Fibroblast of mammary gland (primary cell): ENCODE measurements around the gene TMEM147.
A peak's percentile ranks its signal among the peaks of the same experiment; 100 is the strongest.

Experiments used
- DNase-seq: peaks from one replicate; pipeline ENCODE4 v3.0.0-alpha.2; 2010; ENCODE audit warnings: low read depth
- H3K4me3 ChIP-seq: 2 replicates; pipeline ENCODE4 v1.5.1; 2011; ENCODE audit warnings: low read depth, mild to moderate bottlenecking, low read length, moderate library complexity; ENCODE audit not compliant: control insufficient read depth
- CTCF ChIP-seq: conservative IDR thresholded peaks from 2 replicates; pipeline ENCODE4 v1.5.1; 2011; ENCODE audit warnings: low read depth, low read length, inconsistent platforms; ENCODE audit not compliant: control insufficient read depth, insufficient read depth

Gene TMEM147

GRCh38 chr19:35525873-35526272, 19.6 kb upstream of the TMEM147 start:
- DNase-seq, result no peak
- no peak for TF ChIP-seq CTCF
- no peak overlapping the region for H3K4me3 ChIP-seq

- DNase-seq, result peak; percentile 93
- H3K4me3 ChIP-seq, result no peak within 1 kb of the TSS
- no peak for TF ChIP-seq CTCF
Measured at GRCh38 chr19:35528218-35529038, 17.0 kb upstream of the TMEM147 start, which contains the start of gene SBSN. Gene SBSN, minus strand, starts transcription at chr19:35528311. Its CDS starts 30 bp downstream, at chr19:35528281.

GRCh38 chr19:35529241-35530218, 15.9 kb upstream of the TMEM147 start:
- DNase-seq, result no peak
- no peak for TF ChIP-seq CTCF
- H3K4me3 ChIP-seq, result no peak overlapping the region

- TF ChIP-seq CTCF, result no peak
- no peak overlapping the region for H3K4me3 ChIP-seq
- DNase-seq, result no peak
Measured at GRCh38 chr19:35531291-35531690, 14.1 kb upstream of the TMEM147 start.

GRCh38 chr19:35533201-35533821, 12.1 kb upstream of the TMEM147 start, which contains the start of gene GAPDHS:
Gene GAPDHS, plus strand, starts transcription at chr19:35533456. Its CDS starts 72 bp downstream, at chr19:35533528.
- H3K4me3 ChIP-seq, result no peak within 1 kb of the TSS
- no peak for DNase-seq
- no peak for TF ChIP-seq CTCF

DNA sequence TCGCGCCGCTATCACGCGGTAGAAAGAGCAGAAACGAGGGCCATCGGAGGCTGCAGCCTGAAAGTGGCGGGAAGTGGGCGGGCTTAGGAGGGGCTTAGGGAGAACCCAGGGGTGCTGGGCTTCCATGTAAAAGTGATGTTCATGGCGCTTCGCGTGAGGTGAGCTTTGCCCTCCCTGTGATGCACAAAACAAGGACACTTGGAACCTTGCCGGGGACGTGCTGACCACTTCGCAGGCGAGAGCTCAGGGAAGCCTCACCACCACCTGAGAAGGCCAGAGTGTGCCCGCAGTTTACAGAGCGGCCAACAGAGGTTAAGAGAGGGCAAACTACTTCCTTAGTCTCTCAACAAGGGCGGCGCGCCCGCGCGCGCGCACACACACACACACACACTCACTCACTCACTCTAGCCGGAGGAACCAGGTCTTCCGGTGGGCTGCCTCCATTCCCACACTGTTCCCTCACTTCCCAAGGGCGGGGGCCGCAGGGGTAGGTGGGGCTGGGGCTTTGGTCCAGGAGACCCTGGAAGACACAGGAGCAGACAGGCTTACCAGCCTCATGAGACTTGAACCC, 11.5 kb upstream of the TMEM147 start:
- TF ChIP-seq CTCF, result no peak
- peak; percentile 41 for DNase-seq
- no peak overlapping the region for H3K4me3 ChIP-seq
